Kidney glomerular epithelial cell (primary cell): ENCODE results near the gene ICOS.
"Not testable (repeated sequence)": the region's sequence is repeated elsewhere in the genome, so short reads cannot be mapped to it uniquely, and the experiment has no call there.

Source experiments
- DNase-seq: peaks from one replicate; lab custom pipeline; 2025; lab: John Stamatoyannopoulos, UW

The ICOS gene

GRCh38 chr2:203975912-203976311 is 39.3 kb downstream of the ICOS start:
- no peak for DNase-seq

GRCh38 chr2:203982276-203982675 is 45.7 kb downstream of the ICOS start:
- DNase-seq, result no peak

GRCh38 chr2:203983064-203983715 is 46.6 kb downstream of the ICOS start:
- DNase-seq, result no peak

GRCh38 chr2:203985978-203986377 is 49.4 kb downstream of the ICOS start:
- DNase-seq, result not testable (repeated sequence)

- no peak for DNase-seq
These were observed 51.4 kb downstream of the ICOS start for GRCh38 chr2:203987959-203988358.

- no peak for DNase-seq
These were observed 52.1 kb downstream of the ICOS start for GRCh38 chr2:203988500-203989260.

- DNase-seq, result no peak
These were observed 53.0 kb downstream of the ICOS start for GRCh38 chr2:203989521-203989920.

GRCh38 chr2:203992509-203992908 is 55.9 kb downstream of the ICOS start:
- no peak for DNase-seq

GRCh38 chr2:203993011-203993410 is 56.4 kb downstream of the ICOS start:
- DNase-seq, result no peak

- no peak for DNase-seq
These were observed 57.0 kb downstream of the ICOS start for GRCh38 chr2:203993560-203993959.

GRCh38 chr2:203994735-203995134 is 58.2 kb downstream of the ICOS start:
- DNase-seq, result no peak

- DNase-seq, result no peak
These were observed 60.1 kb downstream of the ICOS start for GRCh38 chr2:203996692-203997091.

- no peak for DNase-seq
These were observed 60.9 kb downstream of the ICOS start for GRCh38 chr2:203997481-203997880.

GRCh38 chr2:203997980-203998809 is 61.6 kb downstream of the ICOS start:
- peak; percentile 48 for DNase-seq

GRCh38 chr2:203999835-204000234 is 63.3 kb downstream of the ICOS start:
- no peak for DNase-seq

GRCh38 chr2:204000446-204000845 is 63.9 kb downstream of the ICOS start:
- DNase-seq, result no peak

GRCh38 chr2:204003276-204003990 is 66.9 kb downstream of the ICOS start:
- no peak for DNase-seq

GRCh38 chr2:204004912-204005311 is 68.3 kb downstream of the ICOS start:
- DNase-seq, result no peak

GRCh38 chr2:204005940-204006721 is 69.6 kb downstream of the ICOS start:
- no peak for DNase-seq

- DNase-seq, result no peak
These were observed 71.8 kb downstream of the ICOS start for GRCh38 chr2:204008352-204008751.
